ENCODE measurements around the gene ZNF33B.

GRCh38 chr10:42596196-42596595, 42.2 kb downstream of the ZNF33B start:
- TF ChIP-seq, protein P1, sequence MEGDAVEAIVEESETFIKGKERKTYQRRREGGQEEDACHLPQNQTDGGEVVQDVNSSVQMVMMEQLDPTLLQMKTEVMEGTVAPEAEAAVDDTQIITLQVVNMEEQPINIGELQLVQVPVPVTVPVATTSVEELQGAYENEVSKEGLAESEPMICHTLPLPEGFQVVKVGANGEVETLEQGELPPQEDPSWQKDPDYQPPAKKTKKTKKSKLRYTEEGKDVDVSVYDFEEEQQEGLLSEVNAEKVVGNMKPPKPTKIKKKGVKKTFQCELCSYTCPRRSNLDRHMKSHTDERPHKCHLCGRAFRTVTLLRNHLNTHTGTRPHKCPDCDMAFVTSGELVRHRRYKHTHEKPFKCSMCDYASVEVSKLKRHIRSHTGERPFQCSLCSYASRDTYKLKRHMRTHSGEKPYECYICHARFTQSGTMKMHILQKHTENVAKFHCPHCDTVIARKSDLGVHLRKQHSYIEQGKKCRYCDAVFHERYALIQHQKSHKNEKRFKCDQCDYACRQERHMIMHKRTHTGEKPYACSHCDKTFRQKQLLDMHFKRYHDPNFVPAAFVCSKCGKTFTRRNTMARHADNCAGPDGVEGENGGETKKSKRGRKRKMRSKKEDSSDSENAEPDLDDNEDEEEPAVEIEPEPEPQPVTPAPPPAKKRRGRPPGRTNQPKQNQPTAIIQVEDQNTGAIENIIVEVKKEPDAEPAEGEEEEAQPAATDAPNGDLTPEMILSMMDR (IDR thresholded peaks at IDR 0.05; ENCODE audit: low read length), result no peak
- TF ChIP-seq EZH2phosphoT487 (IDR thresholded peaks at IDR 0.05; ENCODE audit: low read length), result no peak
